HPDE6-E6E7 (cell line): ENCODE data around the gene ZFP36.
"Not testable (repeated sequence)": the region's sequence is repeated elsewhere in the genome, so short reads cannot be mapped to it uniquely, and the experiment has no call there.

Experiments
- DNase-seq: peaks from one replicate; pipeline ENCODE4 v3.0.0; 2011; ENCODE audit warnings: missing footprints; ENCODE audit errors: extremely low spot score

Gene ZFP36, protein sequence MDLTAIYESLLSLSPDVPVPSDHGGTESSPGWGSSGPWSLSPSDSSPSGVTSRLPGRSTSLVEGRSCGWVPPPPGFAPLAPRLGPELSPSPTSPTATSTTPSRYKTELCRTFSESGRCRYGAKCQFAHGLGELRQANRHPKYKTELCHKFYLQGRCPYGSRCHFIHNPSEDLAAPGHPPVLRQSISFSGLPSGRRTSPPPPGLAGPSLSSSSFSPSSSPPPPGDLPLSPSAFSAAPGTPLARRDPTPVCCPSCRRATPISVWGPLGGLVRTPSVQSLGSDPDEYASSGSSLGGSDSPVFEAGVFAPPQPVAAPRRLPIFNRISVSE

DNA sequence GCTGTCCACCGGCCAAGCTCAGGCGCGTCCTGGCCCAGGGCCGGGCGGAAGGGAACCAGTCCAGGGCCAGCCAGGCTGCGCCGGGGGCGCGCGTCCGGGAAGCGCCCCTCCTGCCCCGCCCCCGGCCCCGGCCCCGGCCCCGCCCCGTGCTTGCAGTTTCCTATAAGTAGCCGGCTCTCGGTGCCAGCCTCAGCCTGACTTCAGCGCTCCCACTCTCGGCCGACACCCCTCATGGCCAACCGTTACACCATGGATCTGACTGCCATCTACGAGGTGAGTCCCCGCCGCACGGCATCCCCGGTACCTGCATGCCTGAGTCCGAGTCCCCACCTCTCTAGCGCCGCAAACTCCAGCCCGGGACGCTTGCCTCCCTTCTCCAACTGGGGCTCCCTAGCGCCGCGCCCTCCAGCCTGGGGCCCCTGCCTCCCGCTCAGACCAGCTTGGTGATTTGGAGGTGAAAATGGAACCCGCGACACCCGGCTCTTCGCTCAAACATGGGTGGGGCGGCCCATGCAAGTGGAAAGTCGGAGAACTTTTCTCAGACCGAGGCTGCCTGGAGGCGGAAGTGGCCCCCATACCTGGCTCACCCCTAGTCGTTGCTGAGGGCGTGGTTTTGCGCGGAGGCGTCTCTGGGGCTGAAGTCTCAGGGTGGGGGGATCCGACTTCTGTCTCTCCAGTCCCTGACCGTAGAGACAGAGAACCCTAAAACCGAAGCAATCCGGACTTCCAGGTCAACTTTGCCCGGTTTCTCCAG, at the start of gene ZFP36:
Gene ZFP36 (plus strand): TSS at position 192 of the 754 bp plus-strand sequence. CDS start 58 bp downstream, at position 250.
- DNase-seq: no peak

- DNase-seq: no peak
Measured at GRCh38 chr19:39359026-39359425, 47.6 kb upstream of the ZFP36 start.

DNA sequence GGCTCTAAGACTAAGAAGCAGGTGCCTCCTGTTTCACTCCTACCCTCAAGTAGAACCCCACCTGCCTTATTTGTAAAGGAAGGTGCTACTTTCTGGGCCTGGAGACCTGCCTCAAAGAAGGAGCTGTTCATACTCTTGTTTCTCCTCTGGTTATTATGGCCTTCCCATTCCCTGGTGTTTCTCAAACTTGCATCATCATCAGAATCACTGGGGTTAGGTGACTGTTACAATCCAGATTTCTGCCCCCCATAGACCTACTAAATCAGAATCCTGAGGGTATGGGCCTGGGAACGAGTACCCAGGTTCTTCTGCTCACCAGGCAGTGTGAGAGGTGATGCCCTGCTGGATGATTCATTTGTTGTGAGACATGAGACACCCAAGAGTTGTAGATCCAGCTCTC, 46.0 kb upstream of the ZFP36 start:
- no peak for DNase-seq

DNA sequence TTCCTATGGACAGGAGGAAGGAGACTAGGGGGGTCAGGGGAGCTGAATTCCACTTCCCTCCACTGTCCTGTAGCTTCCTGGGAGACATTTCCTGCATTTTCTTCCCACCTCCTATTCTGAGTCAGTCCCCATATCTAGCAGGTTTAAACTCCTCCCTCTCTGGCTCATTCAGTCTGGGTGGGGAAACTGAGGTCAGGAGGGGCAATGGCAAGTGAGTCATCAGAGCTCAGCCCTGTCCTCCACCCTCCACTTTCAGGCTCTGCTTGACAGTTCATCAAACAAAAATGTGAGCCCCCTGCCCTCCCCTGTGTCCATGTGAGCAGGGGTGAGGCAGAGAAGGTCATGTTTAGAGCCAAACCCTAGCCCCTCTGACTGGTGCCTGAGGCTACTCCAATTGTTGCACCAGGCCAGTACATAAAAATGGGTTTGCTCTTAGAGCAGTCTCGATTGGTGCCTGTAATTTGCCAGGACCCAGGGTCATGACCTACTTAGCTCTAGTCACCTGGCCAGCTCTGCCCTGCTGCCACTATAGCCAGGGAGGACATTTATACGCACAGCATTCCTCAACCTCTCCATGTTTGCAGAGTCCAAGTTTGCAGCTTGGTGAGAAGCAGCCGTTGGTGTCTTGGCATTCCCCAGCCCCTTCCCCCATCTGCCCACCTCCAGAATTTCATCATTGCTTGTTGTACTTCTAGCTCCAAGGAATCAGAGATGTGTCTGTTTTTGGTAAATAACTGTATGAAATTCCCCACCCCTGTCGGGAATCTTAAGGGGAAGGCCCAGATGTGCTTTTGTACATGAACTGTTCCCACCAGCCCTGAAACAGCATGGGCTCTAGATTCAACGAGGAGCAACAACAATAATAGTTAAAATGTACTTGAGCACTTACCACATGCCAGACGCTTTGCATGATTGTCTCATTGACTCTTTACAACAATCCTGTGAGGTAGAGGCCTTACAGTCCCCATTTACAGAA, 43.7 kb upstream of the ZFP36 start:
- no peak for DNase-seq

- DNase-seq: no peak
Measured at GRCh38 chr19:39363901-39364457, 42.7 kb upstream of the ZFP36 start.

DNA sequence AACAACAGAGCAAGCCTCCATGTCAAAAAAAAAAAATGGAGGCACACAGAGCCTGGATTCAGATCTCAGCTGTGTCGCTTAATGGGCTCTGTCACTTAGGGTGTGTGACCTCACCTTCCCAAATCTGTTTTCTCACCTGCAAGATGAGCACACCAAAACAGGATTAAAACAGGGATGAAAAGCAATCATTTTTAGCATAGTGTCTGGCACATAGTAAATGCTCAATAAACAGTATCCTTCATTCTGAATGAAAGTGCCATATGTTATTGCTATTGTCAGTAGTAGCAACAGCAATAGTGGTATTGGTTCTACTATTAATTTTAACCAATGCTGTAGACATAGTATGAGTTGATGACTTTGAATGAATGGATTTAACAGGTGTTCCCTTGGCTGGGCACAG, 41.1 kb upstream of the ZFP36 start:
- DNase-seq: no peak

- DNase-seq: no peak
Measured at GRCh38 chr19:39369200-39369599, 37.4 kb upstream of the ZFP36 start.

DNA sequence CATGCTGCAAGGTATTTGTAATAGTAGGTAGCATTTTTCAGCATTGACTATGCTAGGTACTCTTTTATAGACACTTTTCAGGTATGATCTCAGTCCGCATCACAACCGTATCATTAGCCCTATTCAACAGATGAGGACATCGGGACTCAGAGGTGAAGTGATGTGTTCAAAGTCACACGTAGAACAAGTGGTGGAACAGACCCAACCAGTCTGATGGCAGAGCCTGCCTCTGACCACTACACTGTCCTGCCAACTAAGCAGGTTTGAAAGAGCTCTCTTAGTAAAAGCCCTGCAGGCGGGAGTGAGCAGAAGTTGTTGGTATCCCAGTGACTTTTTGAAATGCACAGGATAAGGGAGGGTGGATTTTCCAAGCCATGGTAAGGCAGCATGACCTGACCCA, 35.9 kb upstream of the ZFP36 start:
- no peak for DNase-seq

DNA sequence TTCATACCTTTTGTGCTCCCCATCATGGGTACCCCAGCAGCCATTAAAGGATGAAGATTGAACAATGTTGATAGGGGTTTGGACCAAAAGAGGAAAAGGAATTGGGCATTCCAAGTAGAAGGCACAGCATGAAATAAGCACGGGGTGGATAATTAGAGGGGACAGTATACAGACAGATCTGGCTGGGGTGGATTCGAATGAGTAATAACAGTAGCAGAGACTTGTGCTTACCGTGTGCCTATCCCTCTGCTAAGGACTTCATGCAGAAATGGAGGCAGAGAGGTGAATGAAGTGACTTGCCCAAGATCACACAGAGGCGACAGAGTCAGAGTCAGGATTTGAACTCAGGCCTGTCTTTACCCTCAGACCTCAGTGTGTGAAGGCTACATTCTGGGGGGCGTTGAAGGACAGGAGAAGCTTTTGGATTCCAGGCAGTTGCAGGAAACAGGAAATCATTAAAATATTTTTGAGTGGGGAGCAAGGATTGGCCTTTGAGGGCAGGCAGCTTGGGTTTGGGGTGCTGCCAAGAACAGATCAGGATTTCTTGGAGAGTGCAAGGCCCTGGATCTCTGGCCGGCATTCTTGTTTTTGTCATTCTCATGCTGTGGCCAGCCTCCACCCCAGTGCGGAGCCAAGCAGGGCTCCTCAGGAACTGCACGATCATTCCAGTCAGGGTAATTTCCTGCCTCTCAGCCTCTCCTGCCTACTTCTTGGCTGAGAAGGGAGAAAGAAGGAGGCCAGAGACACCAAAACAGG, 34.4 kb upstream of the ZFP36 start:
- no peak for DNase-seq

GRCh38 chr19:39372941-39373340, 33.7 kb upstream of the ZFP36 start:
- no peak for DNase-seq

- no peak for DNase-seq
Measured at GRCh38 chr19:39375929-39376328, 30.7 kb upstream of the ZFP36 start.

- no peak for DNase-seq
Measured at GRCh38 chr19:39377373-39378362, 29.0 kb upstream of the ZFP36 start.

GRCh38 chr19:39379366-39379765, 27.3 kb upstream of the ZFP36 start:
- DNase-seq: not testable (repeated sequence)

- DNase-seq: no peak
Measured at GRCh38 chr19:39379865-39380396, 26.7 kb upstream of the ZFP36 start.

DNA sequence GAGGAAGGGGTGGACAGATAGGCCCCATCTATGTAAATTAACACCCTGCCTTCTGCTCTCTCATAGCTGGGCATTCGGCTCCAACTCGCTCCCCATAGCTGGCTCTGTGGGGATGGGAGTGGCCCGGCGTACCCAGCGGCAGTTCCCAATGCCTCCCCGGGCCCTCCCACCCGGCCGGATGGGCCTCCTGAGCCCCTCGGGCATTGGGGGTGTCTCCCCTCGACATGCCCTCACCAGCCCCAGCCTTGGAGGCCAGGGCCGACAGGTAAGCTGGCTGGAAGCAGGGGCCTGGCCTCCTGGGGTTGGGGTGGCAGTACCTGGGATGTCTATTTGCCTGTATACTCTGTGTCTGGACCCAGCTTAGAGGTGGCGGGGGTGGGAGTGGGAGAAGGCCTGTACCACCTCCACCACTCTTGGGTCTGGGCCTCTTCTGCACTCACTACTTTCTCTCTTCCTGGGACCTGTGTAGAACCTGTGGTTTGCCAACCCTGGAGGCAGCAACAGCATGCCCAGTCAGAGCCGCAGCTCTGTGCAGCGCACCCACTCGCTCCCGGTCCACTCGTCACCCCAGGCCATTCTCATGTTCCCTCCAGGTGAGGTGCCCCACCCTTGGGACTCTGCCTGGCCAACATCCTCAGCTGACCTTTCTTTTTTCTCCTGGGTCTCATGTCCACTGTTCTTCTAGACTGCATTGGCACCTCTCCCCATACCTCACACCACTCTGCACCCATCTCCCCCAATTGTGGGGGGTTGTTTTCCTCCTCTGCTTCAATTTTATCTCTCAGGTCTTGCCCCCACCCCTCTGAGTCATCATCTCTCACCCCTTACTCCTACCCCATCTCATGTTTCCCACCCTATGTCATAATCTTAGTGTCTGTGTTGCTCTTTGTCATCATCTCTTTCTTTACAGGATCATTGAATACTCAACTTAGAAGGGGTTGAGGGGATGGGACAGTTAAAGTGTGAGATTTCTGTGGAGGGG, 25.8 kb upstream of the ZFP36 start:
- DNase-seq: no peak

GRCh38 chr19:39381910-39382611, 24.6 kb upstream of the ZFP36 start:
- DNase-seq: no peak

- DNase-seq: no peak
Measured at GRCh38 chr19:39382991-39383828, 23.4 kb upstream of the ZFP36 start.
